Retinal pigment epithelial cell (primary cell): ENCODE results near the gene AFF2.
A peak's percentile ranks its signal among the peaks of the same experiment; 100 is the strongest.

Experiments used
- DNase-seq: peaks from one replicate; pipeline ENCODE4 v3.0.0-alpha.2; 2010; ENCODE audit warnings: low read depth
- H3K4me3 ChIP-seq: 2 replicates; pipeline ENCODE4 v1.5.1; 2011; ENCODE audit warnings: mild to moderate bottlenecking, low read length, control low read depth, moderate library complexity
- TF ChIP-seq, protein P1 (sequence below): conservative IDR thresholded peaks from 2 replicates; pipeline ENCODE4 v1.5.1; 2011; ENCODE audit warnings: low read depth, low read length, control low read depth, inconsistent platforms

The AFF2 gene

DNA sequence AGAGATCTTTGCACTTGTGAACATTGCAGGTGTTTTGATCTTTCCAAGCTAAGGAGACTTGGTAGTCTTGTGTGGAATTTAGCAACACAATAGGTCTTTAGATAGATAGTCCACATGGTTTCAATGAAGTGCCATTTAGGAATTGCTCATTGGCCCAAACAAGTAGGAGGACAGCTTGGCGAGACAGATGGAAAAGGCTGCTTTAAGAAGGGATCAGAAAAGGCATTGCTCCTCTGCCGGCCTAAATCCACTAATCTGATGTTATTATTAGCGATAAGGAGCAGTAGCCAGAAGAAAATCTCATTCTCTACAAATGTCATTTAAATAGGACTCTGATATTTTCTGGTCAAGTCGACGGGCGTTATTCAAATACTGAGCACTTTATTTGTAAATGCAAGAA lies 99.7 kb downstream of the AFF2 start:
- H3K4me3 ChIP-seq, result no peak overlapping the region
- TF ChIP-seq, protein P1, sequence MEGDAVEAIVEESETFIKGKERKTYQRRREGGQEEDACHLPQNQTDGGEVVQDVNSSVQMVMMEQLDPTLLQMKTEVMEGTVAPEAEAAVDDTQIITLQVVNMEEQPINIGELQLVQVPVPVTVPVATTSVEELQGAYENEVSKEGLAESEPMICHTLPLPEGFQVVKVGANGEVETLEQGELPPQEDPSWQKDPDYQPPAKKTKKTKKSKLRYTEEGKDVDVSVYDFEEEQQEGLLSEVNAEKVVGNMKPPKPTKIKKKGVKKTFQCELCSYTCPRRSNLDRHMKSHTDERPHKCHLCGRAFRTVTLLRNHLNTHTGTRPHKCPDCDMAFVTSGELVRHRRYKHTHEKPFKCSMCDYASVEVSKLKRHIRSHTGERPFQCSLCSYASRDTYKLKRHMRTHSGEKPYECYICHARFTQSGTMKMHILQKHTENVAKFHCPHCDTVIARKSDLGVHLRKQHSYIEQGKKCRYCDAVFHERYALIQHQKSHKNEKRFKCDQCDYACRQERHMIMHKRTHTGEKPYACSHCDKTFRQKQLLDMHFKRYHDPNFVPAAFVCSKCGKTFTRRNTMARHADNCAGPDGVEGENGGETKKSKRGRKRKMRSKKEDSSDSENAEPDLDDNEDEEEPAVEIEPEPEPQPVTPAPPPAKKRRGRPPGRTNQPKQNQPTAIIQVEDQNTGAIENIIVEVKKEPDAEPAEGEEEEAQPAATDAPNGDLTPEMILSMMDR, result no peak
- no peak for DNase-seq

DNA sequence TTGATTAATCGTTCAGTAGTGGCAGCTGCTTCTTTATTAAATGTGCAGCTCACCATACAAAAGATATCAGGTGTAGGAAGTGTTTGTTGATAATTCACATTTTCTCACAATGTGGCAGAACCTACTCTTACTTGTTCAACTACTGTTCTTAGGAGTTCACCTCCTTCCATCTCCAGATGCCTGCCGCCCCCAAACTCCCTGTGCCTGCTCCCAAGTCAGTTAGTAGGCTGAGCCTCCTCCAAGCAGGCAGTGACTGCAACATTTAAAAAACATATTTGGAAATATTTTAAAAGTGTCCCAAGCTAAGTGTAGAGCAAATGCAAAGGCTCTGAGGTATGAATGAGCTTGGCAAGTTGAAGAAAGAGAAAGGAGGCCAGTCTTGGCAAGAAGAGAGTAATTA lies 100.2 kb downstream of the AFF2 start:
- TF ChIP-seq, protein P1, result no peak
- no peak for DNase-seq
- no peak overlapping the region for H3K4me3 ChIP-seq

- H3K4me3 ChIP-seq, result no peak overlapping the region
- TF ChIP-seq, protein P1, result peak; percentile 25
- DNase-seq, result peak; percentile 29
Observed at GRCh38 chrX:148601034-148601433, 100.6 kb downstream of the AFF2 start.

DNA sequence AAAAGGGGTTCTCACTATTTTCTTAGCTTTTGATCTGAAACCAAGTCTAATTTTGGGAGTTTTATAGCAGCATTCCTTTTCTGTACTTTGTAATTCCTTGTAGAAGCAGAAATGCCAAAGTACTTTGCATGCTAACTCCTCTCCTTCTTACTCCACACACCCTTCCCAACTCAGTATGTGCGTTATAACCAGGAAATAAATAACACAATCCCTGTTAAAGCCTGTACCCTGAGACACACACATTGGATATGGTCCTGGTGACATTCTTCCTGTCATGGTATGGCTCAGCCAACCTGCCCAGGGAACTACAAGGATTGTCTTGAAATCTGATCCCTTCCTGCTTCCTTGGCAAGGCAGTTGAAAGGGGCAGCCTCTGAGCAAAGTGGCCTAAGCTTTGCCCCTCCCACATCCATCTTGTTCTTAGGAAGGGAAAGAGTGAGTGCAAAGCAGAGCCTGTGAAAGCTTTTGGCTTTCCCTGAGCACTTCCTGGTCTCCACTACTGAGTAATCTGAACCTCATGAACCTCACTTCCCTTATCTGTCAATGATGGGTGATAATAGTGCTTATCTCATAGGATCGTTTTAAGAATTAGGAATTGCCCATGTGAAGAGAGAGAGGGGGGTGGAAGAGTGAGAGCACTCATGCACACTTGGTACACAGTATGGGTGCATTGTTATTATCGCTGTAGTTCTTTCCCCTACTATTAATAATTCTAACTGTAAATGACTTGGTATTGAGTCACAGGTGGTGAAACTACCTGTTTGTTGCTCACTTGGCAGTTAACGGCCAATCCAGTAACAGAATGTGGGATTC lies 109.3 kb downstream of the AFF2 start:
- H3K4me3 ChIP-seq, result no peak overlapping the region
- TF ChIP-seq, protein P1, result no peak
- DNase-seq, result no peak

GRCh38 chrX:148610328-148610698 lies 109.9 kb downstream of the AFF2 start:
- no peak overlapping the region for H3K4me3 ChIP-seq
- TF ChIP-seq, protein P1, result no peak
- DNase-seq, result no peak

DNA sequence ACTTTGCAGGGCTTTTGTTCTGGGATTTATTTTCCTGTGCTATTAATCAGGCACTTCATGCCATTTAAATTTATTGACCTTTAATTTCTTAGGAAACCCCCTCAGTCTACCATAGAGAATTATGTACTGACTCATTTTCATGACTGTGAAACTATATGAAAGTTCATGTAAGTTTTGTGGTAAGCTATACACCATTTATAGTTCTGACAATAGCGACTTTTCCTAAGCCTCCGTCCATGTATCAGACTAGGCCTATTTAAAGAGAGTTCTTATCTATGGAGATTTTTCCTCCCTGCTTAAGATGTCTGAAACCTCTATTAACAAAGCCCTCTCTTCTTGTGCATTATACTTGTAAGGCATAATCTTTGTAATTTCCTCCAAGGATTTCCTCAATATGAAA lies 111.6 kb downstream of the AFF2 start:
- no peak overlapping the region for H3K4me3 ChIP-seq
- no peak for DNase-seq
- TF ChIP-seq, protein P1, result no peak

DNA sequence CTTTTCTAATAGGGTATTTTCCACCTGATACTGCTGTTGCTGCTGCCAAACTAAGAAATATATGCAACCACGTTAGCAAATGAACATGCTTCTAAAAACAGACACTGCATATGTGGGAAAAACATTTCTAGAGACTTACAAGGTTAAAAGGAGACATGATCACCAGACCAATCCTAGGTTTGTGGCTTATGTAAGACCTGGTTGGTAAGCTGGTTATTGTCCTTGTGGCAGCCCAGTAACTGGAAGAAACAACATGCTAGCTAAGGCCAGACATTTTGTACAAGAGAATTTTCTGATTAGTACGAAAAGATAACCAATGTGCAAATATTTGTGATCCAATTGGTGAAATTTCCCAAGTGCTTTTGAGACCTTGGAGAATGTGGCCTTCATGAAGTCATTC lies 112.0 kb downstream of the AFF2 start:
- DNase-seq, result no peak
- TF ChIP-seq, protein P1, result no peak
- no peak overlapping the region for H3K4me3 ChIP-seq
